ENCODE data around the gene HPCAL1.
A peak's percentile ranks its signal among the peaks of the same experiment; 100 is the strongest.
"Not testable (repeated sequence)": the region's sequence is repeated elsewhere in the genome, so short reads cannot be mapped to it uniquely, and the experiment has no call there.

Gene HPCAL1

DNA sequence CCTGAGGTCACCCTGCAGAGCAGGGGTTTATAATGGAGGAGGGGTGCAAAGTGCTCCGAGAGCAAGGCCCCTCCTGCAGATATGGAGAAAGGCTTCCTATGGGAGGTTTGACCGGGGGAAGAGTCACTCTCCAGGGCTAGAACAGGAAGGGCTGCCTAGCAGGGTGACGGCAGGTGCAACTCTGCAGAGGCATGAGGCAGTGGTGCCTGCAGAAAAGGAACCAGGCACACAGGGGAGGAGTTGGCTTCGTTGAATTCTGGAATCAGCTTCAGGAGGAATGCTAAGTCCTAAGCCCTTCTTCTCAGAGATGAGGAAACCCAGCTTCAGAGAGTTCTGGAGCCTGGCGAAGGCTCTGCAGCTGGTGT lies 17.5 kb upstream of the HPCAL1 start:
- H3K36me3 Mint-ChIP-seq: no peaks in the 10 kb centered on the region
- peaks cover 14 to 26% of the 10 kb centered on the region in 2 donors for H3K4me1 Mint-ChIP-seq

DNA sequence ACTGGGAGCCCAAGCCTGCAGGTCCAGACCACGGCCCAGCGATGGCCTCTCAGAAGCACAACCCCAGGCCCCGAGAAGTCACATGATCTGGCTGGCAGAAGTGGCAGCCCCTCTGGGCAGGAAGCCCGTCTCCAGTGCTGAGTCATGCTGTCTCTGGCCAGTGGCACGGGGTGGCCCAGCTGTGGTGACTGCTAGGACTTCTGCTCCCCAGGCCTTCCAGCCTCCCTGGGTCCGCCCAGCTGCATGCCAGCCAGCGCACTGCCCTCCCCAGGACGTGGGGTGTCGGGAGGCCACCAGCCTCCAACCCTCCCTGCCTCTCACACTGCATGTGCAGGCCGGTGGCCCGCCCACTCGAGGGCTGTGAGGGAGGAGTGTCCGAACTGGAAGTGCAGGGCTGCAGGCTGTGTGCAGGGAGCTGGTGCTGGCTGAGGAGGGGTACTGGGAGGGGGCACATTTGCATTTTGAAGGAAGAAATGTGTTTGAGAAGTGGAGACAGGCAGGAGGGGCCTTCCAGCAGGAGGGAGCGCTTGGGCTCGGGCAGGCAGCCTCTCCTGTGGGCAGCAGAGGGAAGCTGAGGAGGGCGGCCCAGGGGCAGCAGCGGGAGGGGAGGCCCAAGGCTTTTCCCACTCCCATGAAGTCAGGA lies 17.0 kb upstream of the HPCAL1 start:
- Mint-ChIP-seq H3K9me3 (no peaks in the 10 kb centered on the region), H3K4me3 (no peak overlapping the region), H3K4me1 (peaks cover 14 to 26% of the 10 kb centered on the region in 2 donors), H3K36me3 (no peaks in the 10 kb centered on the region), H3K27ac (peak overlapping the region; percentile 14), H3K27me3 (no peaks in the 10 kb centered on the region)
- no peak for DNase-seq
- peak in 1 of 2 donors; percentile 25 for ATAC-seq (replicated peaks)

More for the DNA sequence above, 17.5 kb upstream of the HPCAL1 start:
- DNase-seq: no peak
- ATAC-seq (replicated peaks): peak in 1 of 2 donors; percentile 54
- H3K9me3 Mint-ChIP-seq: no peaks in the 10 kb centered on the region
- no peak overlapping the region for H3K4me3 Mint-ChIP-seq
- no peak overlapping the region for H3K27ac Mint-ChIP-seq
- H3K27me3 Mint-ChIP-seq: peaks cover 0 to under 1% of the 10 kb centered on the region in 2 donors

- H3K27me3 Mint-ChIP-seq: no peaks in the 10 kb centered on the region
- no peaks in the 10 kb centered on the region for H3K9me3 Mint-ChIP-seq
- no peak for DNase-seq
- H3K4me3 Mint-ChIP-seq: no peak overlapping the region
- no peak for ATAC-seq (replicated peaks)
- H3K4me1 Mint-ChIP-seq: peaks cover 14 to 26% of the 10 kb centered on the region in 2 donors
- H3K27ac Mint-ChIP-seq: no peak overlapping the region
- H3K36me3 Mint-ChIP-seq: no peaks in the 10 kb centered on the region
Measured at GRCh38 chr2:10286216-10287037, 16.3 kb upstream of the HPCAL1 start.

DNA sequence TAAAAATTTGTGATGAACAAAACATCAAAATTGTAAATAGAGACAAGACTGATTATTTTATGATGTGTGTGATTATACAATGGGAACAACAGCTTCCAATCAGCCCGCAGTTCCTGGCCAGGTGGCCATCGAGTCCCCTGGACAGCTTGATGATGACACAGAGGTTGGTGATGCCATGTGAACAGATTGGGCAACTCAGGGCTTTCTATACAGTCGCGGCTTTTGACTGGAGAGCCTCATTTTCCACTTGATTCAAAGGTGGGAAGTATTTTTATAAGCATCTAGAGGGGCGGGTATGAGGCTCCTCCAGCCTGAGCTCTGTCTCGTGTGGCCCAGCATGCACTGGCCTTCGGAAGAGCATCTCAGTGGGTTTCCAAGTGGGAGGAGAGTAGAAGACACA lies 14.9 kb upstream of the HPCAL1 start:
- ATAC-seq (replicated peaks) (no peak), DNase-seq (no peak)
- Mint-ChIP-seq H3K4me3 (no peak overlapping the region), H3K9me3 (no peaks in the 10 kb centered on the region), H3K4me1 (peaks cover 11 to 23% of the 10 kb centered on the region in 2 donors), H3K27me3 (no peaks in the 10 kb centered on the region), H3K27ac (no peak overlapping the region), H3K36me3 (no peaks in the 10 kb centered on the region)

GRCh38 chr2:10288606-10289005 lies 14.1 kb upstream of the HPCAL1 start:
- DNase-seq (no peak), ATAC-seq (replicated peaks) (no peak)
- no peaks in the 10 kb centered on the region for H3K36me3 Mint-ChIP-seq
- no peak overlapping the region for H3K4me3 Mint-ChIP-seq
- H3K9me3 Mint-ChIP-seq: no peaks in the 10 kb centered on the region
- no peak overlapping the region for H3K27ac Mint-ChIP-seq
- H3K27me3 Mint-ChIP-seq: no peaks in the 10 kb centered on the region
- peaks cover 9 to 15% of the 10 kb centered on the region in 2 donors for H3K4me1 Mint-ChIP-seq

GRCh38 chr2:10289352-10289751 lies 13.4 kb upstream of the HPCAL1 start:
- H3K27ac Mint-ChIP-seq: no peak overlapping the region
- DNase-seq (no peak), ATAC-seq (replicated peaks) (no peak)
- H3K4me1 Mint-ChIP-seq: peaks cover 9 to 14% of the 10 kb centered on the region in 2 donors
- H3K36me3 Mint-ChIP-seq: no peaks in the 10 kb centered on the region
- no peaks in the 10 kb centered on the region for H3K9me3 Mint-ChIP-seq
- no peaks in the 10 kb centered on the region for H3K27me3 Mint-ChIP-seq
- H3K4me3 Mint-ChIP-seq: no peak overlapping the region

- H3K4me3 Mint-ChIP-seq: no peak overlapping the region
Measured at GRCh38 chr2:10289891-10290290, 12.8 kb upstream of the HPCAL1 start.

GRCh38 chr2:10291376-10291775 lies 11.3 kb upstream of the HPCAL1 start:
- DNase-seq; H3K27ac Mint-ChIP-seq; H3K9me3 Mint-ChIP-seq; H3K4me1 Mint-ChIP-seq; H3K36me3 Mint-ChIP-seq; ATAC-seq (replicated peaks); H3K27me3 Mint-ChIP-seq; H3K4me3 Mint-ChIP-seq: not testable (repeated sequence)

More at GRCh38 chr2:10289891-10290290, 12.8 kb upstream of the HPCAL1 start:
- H3K27me3 Mint-ChIP-seq: no peaks in the 10 kb centered on the region
- no peaks in the 10 kb centered on the region for H3K36me3 Mint-ChIP-seq
- DNase-seq (no peak), ATAC-seq (replicated peaks) (no peak)
- no peaks in the 10 kb centered on the region for H3K9me3 Mint-ChIP-seq
- H3K27ac Mint-ChIP-seq: no peak overlapping the region
- H3K4me1 Mint-ChIP-seq: peaks cover 9 to 11% of the 10 kb centered on the region in 2 donors

DNA sequence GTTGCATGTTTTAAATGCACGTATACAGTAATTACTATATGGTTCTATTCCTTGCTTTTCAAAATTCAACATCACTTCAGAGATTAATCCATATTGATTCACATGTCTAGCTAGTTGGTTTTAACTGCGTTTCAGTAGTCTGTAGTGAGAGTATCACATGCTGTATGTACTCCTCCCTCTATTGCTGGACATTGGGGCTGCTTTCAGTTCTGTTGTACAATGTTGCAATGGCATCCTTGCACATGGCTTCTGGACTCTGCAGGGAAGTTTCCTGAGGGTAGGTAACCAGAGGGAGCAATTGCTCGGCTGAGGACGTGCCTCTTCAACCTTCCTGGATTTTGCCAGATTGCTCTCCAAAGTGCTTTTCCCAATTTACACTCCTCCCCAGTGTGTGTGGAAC lies 10.7 kb upstream of the HPCAL1 start:
- no peaks in the 10 kb centered on the region for H3K36me3 Mint-ChIP-seq
- no peak overlapping the region for H3K27ac Mint-ChIP-seq
- no peaks in the 10 kb centered on the region for H3K27me3 Mint-ChIP-seq
- no peak for DNase-seq
- H3K4me3 Mint-ChIP-seq: no peak overlapping the region
- ATAC-seq (replicated peaks): no peak
- no peaks in the 10 kb centered on the region for H3K9me3 Mint-ChIP-seq
- H3K4me1 Mint-ChIP-seq: peaks cover 0 to under 1% of the 10 kb centered on the region in 2 donors

DNA sequence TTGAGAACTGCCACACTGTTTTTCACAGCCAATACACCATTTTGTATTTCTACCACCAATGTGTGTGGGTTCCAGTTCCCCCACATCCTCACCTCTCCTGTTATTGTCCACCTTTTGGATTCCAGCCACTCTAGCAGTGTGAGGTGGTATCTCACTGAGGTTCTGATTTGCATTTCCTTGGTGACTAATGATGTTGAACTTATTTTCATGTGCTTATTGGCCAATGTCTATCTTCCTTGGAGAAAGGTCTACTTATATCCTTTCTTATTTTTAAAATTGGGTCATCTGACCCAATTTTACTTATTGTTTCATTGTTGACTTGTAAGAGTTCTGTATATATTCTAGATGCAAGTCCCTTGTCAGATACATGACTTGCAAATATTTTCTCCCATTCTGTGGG lies 9.1 kb upstream of the HPCAL1 start:
- H3K4me3 Mint-ChIP-seq: no peak overlapping the region
- no peak overlapping the region for H3K27ac Mint-ChIP-seq
- H3K4me1 Mint-ChIP-seq: peaks cover 10 to 16% of the 10 kb centered on the region in 2 donors
- H3K9me3 Mint-ChIP-seq: no peaks in the 10 kb centered on the region
- H3K36me3 Mint-ChIP-seq: no peaks in the 10 kb centered on the region
- ATAC-seq (replicated peaks) (no peak), DNase-seq (no peak)
- H3K27me3 Mint-ChIP-seq: no peaks in the 10 kb centered on the region

GRCh38 chr2:10294077-10294476 lies 8.6 kb upstream of the HPCAL1 start:
- Mint-ChIP-seq H3K27ac (no peak overlapping the region), H3K27me3 (no peaks in the 10 kb centered on the region), H3K4me1 (peaks cover 11 to 20% of the 10 kb centered on the region in 2 donors), H3K4me3 (no peak overlapping the region), H3K9me3 (peaks cover 0 to 2% of the 10 kb centered on the region in 2 donors), H3K36me3 (peaks cover 0 to 3% of the 10 kb centered on the region in 2 donors)
- ATAC-seq (replicated peaks): no peak
- no peak for DNase-seq

DNA sequence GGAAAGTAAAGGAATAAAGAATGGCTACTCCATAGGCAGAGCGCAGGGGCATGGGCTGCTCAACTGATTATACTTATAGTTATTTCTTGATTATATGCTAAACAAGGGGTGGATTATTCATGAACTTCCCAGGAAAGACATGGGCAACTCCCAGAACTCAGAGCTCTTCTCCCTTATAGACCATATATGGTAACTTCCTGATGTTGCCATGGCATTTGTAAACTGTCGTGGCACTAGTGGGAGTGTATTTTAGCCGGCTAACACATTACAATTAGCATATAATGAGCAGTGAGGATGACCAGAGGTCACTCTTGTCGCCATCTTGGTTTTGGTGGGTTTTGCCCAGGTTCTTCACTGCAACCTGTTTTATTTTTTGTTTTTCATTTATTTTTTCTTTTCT lies 7.1 kb upstream of the HPCAL1 start:
- H3K27me3 Mint-ChIP-seq; H3K36me3 Mint-ChIP-seq; H3K9me3 Mint-ChIP-seq; ATAC-seq (replicated peaks); H3K27ac Mint-ChIP-seq; DNase-seq; H3K4me3 Mint-ChIP-seq: not testable (repeated sequence)
- peaks cover 15 to 25% of the 10 kb centered on the region in 2 donors for H3K4me1 Mint-ChIP-seq

DNA sequence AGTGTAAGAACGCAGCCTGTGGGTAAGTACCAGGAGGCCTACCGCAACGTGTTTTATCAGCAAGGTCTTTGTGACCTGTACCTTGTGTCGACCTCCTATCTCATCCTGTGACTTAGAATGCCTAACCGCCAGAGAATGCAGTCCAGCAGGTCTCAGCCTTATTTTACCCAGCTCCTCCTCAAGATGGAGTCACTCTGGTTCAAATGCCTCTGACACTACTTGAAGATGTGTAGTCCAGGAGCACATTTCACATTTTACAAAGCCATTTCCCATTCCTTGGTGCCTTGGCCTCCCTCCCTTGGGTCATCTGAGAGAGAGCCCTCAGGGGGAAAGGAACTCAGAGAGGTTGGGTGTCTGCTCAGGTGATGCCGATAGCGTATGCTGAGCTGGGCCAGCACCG lies 6.6 kb upstream of the HPCAL1 start:
- ATAC-seq (replicated peaks) (no peak), DNase-seq (no peak)
- peaks cover 0 to 2% of the 10 kb centered on the region in 2 donors for H3K9me3 Mint-ChIP-seq
- no peaks in the 10 kb centered on the region for H3K27me3 Mint-ChIP-seq
- H3K4me1 Mint-ChIP-seq: peaks cover 19 to 30% of the 10 kb centered on the region in 2 donors
- no peak overlapping the region for H3K4me3 Mint-ChIP-seq
- H3K36me3 Mint-ChIP-seq: peaks cover 0 to 3% of the 10 kb centered on the region in 2 donors
- no peak overlapping the region for H3K27ac Mint-ChIP-seq

GRCh38 chr2:10297191-10297830 lies 5.4 kb upstream of the HPCAL1 start:
- Mint-ChIP-seq H3K4me3 (no peak overlapping the region), H3K4me1 (peaks cover 26 to 40% of the 10 kb centered on the region in 2 donors), H3K36me3 (peaks cover 0 to 3% of the 10 kb centered on the region in 2 donors), H3K27me3 (no peaks in the 10 kb centered on the region), H3K27ac (no peak overlapping the region), H3K9me3 (peaks cover 0 to 2% of the 10 kb centered on the region in 2 donors)
- DNase-seq (no peak), ATAC-seq (replicated peaks) (no peak)
